SU-DHL-6 (cell line): Measurements from ENCODE around the gene FGL2.

ENCODE experiments used
- CTCF ChIP-seq: fragments of 200-600 bp; sonication (generic); IDR thresholded peaks from one replicate; pipeline ENCODE4 v1.5.1; 2017; ENCODE audit warnings: antibody characterized with exemption, mild to moderate bottlenecking, low read length, moderate library complexity; ENCODE audit not compliant: insufficient read depth, poor library complexity, severe bottlenecking
- EZH2phosphoT487 ChIP-seq: fragments of 200-600 bp; sonication (generic), shearing (Covaris generic); conservative IDR thresholded peaks from 2 replicates; pipeline ENCODE4 v1.6.1; 2018; ENCODE audit warnings: mild to moderate bottlenecking, antibody characterized with exemption, low read length, moderate library complexity, mixed read lengths

DNA sequence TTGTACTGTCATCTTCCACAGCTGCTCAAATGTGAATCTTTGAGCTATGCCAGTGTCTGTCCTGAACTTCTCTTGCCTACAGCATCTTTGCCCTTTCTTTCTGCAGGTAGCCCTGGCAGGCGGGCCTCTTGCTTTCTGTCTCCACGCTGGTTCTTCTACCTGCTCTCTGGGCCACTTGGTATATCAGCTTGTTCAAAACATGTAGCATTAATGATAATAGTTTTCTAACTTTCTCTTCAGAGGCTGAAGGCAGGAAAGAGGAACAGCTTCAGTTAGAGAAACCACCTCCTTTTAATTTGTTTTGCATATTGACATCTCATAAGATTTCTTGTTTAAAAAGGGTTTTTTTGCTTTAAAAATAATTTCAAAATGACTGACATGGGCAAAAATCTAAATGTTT lies 923 bp upstream of the FGL2 start:
- TF ChIP-seq CTCF (no peak), EZH2phosphoT487 (no peak)
